HG03460 (cell line): ENCODE measurements around the gene ATF7IP.

Experiments used
- ATAC-seq: cut with Tn5 transposase; IDR thresholded peaks from one replicate; pipeline ENCODE4 v1.9.1; 2021; ENCODE audit not compliant: unreplicated experiment

Gene ATF7IP

DNA sequence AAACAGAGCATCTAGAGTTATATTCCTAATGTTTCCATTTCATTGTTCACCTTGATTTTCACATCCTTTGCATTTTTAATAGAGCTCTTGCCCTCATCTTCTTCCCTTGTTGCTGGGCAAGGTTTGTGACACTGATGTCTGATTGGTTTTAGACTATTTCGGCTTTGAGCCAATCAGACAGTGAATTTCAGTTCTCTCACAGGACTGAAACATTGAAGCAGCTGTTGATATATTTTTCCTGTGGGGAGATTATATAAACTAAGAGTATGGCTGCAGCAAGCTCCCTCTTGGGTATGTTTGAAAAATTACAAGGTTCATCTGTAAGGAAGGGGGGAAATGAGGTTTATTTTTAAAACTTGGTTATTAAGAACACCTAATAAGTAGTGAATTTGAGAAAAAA, 51.2 kb downstream of the ATF7IP start:
- ATAC-seq = no peak

DNA sequence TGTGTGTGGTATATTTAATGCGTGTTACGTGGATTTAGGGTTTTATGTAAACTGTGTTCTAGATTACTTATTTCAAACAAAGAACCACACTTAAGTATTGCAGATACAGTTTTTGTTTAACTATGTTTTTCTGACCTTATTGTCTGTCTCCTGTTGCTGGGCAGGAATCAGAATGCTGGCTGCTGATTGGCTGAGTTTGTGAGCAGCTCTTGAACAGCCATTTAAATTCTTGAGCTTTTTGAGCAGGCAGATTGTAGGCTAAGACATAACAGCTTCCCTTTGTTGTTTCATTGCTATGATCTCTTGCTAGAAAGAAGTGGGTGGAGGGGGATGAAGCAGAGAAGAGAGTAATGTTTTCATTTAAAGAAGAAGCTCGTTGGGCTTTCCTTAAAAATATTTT, 52.2 kb downstream of the ATF7IP start:
- no peak for ATAC-seq

DNA sequence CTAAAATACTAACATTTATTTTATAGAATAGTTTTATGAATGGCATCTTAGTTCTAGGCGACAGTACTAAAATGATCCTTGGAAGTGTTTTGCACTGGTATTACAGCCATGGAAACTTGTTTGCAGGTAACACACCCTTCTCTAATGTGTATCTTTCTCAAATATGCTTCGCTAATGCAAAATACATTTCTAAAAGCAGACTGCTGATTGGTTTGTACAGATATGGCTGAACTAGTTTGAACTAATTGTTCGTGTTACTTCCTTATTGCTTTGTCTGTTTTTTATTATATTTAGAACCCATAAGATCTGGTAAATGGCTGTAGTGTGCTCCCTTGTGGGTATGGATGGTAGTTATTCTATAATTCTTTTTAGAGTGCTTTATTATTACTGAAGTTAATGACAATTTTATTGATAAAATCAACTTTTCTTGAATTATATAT, 53.0 kb downstream of the ATF7IP start:
- no peak for ATAC-seq

DNA sequence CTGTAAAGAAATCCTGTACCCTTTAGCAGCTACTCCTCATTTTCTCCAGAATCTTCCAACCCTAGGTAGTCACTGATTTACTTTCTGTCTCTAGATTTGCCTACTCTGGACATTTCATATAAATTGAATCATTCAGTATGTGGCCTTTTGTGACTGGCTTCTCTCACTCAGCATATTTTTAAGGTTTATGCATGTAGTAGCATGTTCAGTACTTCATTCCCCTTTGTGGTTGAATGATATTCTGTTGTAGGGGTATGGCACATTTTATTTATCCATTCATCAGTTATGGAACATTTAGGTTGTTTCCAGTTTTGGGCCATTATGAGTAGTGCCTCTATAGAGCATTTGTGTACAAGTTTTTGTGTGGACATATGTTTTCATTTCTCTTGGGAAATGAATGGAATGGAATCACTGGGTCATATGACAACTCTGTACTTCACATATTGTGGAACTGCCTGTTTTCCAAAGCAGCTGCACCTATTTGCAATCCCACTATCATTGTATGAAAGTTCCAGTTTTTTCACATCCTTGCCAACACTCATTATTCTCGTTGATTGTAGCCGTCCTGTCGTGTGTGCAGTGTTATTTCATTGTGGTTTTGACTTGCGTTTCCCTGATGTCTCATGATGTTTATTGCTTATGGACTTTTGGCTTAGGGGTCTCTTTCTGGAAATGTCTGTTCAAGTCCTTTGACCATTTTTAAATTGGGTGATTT, 57.2 kb downstream of the ATF7IP start:
- ATAC-seq = no peak

DNA sequence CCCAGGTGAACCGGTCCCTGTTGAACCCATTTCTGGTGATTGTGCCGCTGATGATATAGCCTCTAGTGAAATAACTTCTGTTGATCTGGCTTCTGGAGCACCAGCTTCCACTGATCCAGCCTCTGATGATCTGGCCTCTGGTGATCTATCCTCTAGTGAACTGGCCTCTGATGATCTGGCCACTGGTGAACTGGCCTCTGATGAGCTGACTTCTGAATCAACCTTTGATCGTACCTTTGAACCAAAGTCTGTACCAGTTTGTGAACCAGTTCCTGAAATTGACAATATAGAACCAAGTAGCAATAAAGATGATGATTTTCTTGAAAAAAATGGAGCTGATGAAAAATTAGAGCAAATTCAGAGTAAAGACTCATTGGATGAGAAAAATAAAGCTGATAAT, 59.1 kb downstream of the ATF7IP start:
- ATAC-seq = no peak

DNA sequence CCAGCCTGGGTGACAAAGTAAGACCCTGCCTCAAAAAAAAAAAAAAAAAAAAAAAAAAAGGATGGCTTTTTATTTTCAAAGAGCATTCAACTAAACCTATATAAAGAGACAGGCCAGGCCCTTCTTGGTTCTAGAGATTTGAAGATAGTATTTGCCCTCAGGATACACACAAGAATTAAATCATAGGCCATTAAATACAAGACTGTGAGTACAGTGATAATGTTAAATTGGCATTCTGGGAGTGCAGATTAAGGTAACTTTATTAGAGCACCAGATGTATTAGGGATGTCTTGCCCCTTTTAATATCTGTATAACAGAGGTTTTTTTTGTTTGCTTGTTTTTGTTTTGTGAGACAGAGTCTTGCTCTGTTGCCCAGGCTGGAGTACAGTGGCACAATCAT, 61.3 kb downstream of the ATF7IP start:
- no peak for ATAC-seq

DNA sequence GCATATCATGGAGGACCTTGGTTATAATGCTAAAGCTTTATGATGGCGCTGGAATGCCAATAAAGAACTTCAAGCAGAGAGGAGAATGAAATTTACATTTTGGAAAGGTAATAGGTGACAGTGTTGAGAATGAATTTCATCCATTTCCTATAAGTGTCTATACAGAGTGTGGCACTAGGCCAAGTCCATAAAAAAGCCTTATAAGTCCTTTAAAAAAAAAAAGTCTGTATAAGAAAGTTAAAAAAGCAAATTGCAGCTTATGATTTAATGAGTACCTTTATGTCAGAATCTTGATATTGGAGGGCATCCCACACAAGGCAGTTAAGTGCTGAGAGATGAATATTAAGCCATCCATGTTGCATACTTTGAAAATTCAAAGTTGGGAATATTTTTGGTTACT, 62.4 kb downstream of the ATF7IP start:
- no peak for ATAC-seq

DNA sequence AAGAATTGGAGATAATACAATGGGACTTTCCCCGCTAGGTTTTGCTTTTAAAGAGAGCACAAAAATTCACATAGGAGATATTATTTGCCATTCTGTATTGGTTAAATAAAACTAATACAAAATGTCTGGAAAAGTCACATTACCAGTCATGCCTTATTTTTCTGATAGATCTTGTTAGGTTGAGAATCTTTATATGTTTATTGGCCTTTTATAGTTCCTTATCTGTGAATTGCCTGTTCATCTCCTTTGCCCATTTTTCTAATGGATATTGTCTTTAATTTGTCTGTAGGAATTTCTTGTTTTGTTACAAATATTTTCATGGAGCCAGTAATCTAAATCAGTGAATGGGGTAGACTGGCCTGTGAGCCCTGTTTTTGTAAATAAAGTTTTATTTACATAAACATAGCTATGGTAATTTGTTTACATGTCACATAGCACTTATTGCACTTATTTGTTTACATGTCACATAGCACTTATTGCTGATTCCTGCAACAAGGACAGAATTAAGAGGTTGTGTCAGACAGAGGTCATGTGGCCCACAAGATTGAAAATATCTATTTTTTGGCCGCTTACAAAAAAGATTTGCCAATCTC, 65.0 kb downstream of the ATF7IP start:
- no peak for ATAC-seq

DNA sequence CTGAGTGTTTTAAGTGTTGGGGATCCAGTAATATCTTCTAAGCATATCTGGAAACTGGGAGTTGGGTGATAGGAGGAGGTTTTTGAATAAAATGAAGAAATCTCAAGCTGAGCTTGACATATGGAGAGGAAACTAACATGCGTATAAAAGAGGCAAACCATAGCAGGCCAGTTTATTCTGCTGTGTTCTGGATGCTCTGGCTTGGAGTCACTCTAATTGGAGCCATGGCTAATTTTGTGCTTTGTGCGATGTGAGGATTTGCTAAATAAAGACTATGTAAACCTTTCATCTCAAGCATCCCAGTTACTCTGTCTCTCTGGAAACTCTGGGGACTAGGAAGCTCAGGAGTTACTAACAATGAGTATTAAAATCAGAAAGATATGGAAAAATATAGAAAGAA, 66.5 kb downstream of the ATF7IP start:
- no peak for ATAC-seq

DNA sequence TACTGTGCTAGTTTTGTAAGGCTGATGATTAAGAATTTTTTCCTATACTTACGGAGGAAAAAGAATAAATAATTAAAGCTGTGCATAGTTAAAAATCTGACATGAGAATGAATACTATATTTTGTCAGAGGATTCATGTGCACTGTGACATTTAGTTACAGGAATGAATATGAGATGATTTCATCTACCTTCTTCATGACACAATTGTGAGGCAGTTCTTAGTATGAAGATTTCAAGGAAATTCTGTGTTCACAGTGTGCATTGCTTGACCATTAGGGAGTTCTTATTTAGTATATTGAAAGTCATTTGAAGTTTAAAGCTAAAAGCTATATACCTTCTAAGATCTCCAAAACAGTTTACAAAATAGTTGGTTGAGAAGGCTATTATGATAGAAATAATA, 70.1 kb downstream of the ATF7IP start:
- no peak for ATAC-seq

DNA sequence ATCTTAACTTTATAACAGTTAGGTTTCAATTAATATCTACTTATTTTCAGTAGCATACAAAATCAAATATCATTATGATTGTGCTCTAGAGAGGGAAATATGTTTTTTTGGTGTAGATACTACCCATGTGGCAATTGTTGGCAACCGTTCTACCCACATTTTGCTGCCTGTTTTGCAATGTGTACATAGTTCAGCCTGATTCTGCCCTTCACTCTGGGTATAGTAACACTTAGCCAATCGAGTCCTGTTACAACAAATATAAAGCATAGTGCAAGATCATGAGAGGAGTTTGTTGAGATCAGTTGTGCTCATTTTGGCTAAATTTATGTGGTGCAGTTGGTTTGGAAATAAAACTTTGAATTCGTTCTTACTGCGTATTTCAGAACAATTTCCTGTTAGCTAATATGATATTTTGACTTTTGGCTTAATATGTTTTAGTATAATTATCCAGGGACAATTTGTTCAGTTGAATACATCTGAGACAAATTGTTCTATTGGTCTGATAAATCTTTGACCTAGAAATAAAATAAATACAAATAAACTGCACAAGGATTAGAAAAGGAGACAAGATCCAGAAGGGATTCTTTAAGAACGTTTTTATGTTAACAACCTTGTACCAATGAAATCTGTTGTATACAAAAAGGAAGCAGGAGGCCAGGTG, 76.9 kb downstream of the ATF7IP start:
- no peak for ATAC-seq

DNA sequence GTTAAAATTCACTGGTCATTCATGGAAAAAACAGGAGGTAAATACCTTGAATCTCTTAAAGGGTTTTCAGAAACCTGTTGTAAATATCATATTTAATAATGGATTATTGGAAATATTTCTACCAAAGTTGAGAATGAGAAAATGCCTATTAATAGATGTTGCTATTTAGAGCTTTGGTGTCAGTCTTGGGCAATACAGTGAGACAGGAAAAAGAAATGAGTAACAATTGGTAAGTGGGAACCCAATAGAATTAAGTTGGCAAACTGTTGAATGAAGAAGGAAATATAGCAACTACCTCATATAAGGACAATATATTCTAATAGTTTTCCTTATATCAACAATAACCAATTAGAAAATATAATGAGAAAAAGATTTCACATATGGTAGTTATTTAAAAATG, 78.0 kb downstream of the ATF7IP start:
- ATAC-seq = no peak

DNA sequence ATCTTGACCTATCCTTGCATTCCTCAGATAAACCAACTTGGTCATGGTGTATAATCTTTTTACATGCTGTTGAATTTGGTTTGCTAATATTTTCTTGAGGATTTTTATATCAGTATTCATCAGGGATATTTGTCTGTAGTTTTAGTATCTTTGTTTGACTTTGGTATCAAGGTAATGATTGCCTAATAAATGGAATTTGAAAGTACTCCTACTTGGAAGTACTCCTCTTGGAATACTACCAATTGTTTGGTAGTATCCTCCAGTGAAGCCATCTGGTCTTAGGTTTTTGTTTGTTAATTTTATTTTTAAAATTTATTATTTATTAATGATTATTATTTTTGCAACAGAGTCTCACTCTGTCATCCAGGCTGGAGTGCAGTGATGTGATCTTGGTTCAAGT, 85.0 kb downstream of the ATF7IP start:
- ATAC-seq = no peak

DNA sequence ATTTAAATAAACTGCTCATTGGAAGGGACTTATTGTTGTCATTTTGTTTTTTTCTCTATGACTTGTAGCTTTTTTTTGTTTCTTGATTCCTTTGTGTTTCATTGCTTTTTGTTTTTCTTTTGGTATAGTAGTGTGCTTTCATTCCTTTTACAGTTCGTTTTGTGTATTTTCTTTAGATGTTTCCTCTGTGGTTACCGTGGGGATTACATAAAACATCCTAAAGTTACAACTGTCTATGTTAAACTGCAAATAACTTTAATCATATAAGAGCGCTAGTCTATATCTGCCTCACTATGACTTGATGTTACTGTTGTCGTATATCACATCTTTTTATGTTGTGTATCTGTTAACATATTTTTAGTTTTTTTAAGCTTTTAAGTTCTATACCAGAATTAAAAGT, 86.9 kb downstream of the ATF7IP start:
- ATAC-seq = no peak

DNA sequence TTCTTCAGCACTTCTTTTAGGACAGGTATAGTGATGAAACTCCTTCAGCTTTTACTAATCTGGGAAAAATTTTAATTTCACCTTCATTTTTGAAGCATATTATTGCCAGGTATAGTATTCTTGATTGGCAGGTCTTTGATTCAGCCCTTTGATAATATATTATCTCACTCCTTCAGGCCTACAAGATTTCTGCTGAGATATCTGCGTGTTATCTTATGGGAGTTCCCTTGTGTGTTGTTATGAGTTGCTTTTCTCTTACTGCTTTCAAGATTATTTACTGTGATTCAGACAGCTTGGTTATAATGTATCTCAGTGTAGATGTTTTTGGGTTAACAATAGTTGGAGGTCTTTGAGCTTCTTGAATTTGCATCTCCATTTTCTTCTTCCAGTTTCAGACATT, 87.4 kb downstream of the ATF7IP start:
- no peak for ATAC-seq

DNA sequence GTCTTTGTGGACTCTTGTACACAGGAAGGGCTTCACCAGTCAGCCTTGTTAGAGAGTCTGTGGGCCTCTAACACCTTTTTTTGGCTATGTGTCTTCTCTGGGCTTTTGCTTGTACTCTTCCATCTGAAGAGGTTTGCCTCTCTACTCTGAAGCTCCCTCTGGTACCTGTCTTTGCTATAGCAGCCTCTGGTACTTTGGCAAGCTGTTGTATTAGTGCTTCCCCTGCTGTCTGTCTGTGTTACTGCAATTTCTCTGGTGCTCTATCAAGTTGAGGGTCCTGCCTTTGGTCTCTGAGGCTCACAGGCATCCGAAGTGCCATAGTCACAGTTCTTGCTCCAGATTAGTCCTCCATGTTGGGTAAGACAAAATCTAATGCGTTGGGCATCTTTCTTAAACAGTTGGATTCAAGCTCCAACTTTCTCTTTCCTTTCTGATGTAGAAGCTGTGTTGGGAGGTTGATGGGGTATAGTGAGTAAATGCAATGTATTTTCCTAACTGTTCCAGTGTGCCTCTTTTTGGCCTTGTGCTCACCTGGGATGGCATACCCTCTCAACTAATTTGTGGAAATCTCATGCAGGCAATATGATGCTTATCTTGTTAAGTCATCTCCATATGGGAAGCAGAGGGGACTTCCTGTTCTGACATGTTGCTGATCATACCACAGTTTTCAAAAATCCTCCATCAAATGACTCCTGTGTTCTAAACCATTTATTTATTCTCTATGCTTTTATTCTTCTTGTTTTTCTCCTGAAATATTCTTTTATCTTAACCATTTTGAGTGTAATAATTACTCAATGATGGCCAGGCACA, 88.8 kb downstream of the ATF7IP start:
- ATAC-seq = no peak

DNA sequence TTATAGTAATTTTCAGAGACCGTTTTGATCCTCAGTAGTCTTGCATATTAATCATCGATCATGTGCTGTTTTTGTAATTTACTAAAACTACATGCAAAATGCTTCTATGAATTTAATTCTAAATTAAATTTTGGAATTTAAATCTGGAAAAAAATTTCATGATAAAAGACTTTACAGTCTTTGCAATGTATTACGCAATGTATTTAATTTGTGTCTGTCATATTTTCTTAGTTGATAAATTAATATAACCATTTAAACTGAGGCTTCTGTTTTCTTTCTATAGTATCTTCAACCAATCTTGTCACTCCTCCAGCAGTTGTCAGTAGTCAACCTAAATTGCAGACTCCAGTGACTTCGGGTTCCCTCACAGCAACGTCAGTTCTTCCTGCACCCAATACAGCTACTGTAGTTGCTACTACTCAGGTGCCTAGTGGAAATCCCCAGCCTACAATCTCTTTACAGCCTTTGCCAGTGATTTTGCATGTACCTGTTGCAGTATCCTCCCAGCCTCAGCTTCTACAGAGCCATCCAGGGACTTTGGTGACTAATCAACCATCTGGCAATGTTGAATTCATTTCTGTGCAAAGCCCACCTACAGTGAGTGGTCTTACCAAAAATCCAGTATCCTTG, 94.8 kb downstream of the ATF7IP start:
- no peak for ATAC-seq

DNA sequence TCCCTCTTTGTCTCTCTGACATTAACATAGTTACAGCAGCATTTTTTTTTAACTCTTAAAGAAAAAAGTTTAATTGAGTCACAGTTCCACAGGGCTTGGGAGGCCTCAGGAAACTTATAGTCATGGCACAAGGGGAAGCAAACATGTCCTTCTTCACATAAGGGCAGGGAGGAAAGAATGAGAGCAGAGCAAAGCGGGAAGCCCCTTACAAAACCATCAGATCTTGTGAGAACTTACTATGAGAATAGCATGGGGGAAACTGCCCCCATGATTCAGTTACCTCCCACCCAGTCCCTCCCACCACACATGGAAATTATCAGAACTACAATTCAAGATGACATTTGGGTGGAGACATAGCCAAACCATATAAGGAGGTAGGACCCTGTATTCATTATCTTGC, 106.0 kb downstream of the ATF7IP start:
- ATAC-seq = no peak

DNA sequence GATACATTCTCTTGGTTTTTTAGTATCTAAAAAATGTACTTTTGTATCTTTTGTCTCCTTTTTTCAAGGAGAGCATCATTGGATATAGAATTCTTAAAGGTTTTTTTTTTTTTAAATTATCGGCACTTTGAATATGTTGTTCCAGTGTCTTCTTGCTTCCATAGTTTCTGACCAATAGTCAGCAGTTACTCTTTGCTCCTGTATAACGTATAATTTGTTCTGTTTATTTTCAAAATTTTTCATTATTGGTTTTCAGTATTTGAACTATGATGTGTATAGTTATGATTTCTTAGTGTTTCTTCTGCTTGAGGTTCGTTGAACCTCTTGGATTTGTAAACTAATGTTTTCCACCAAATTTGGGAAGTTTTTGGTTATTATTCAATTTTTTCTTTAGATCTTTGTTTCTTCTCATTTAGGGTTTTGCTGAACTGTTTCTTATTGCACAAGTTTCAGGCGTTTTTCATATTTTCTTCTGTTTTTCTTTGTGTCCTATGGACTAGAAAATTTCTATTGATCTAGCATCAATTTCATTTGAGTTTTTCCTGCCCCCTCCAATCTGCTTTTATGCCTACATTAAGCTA, 108.3 kb downstream of the ATF7IP start:
- no peak for ATAC-seq

DNA sequence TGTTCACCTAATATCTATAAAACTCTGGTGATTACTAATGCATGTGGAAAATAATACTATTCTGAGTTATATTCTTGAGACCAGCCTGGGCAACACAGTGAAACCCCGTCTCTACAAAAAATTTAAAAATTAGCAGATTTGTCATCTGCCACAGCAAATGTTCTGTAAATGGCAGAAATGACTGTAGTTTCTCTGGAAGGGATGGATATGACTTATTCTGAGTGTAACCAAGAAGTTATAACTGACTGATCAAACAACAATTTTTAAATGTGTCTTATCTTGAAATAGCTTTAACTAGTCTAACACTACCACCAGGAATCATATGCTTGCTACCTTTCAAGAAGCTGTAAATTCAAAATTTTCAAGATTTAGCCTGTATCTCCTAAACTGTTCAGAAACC, 113.5 kb downstream of the ATF7IP start:
- no peak for ATAC-seq

DNA sequence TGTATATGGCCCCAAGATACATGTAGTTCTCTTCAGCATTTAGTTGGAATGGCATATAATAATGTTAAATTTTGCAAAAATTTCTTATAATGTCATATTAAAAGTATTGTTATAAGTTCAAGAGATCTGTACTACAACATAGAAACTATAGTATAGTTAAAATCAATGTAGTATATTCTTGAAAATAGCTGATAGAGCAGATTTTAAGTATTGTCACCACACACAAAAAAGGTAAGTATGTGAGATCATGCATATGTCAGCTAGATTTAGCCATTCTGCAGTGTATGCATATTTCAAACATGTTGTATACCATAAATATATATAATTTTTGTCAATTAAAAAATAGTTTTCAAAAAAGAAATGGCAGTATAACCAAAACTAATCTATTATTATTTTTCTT, 115.7 kb downstream of the ATF7IP start:
- ATAC-seq = no peak
